Epithelial cell of esophagus (primary cell): Measurements from ENCODE around the gene RTL3.

Experiments
- DNase-seq: peaks from one replicate; pipeline ENCODE4 v3.0.0; 2010; ENCODE audit warnings: low read depth
- H3K4me3 ChIP-seq: 2 replicates; pipeline ENCODE4 v1.5.1; 2011; ENCODE audit warnings: mild to moderate bottlenecking, low read length, control low read depth
- CTCF ChIP-seq: IDR thresholded peaks from 2 replicates; pipeline ENCODE4 v1.5.1; 2011; ENCODE audit warnings: low read depth, mild to moderate bottlenecking, low read length, control low read depth, inconsistent platforms; ENCODE audit not compliant: insufficient read depth; ENCODE audit errors: missing control alignments

RTL3 gene

GRCh38 chrX:78687586-78687985 is 28.5 kb upstream of the RTL3 start:
- DNase-seq = no peak
- TF ChIP-seq CTCF = no peak
- H3K4me3 ChIP-seq = no peak overlapping the region

GRCh38 chrX:78673246-78673645 is 14.1 kb upstream of the RTL3 start:
- no peak for TF ChIP-seq CTCF
- H3K4me3 ChIP-seq = no peak overlapping the region
- DNase-seq = peak; percentile 46

- no peak overlapping the region for H3K4me3 ChIP-seq
- TF ChIP-seq CTCF = no peak
- no peak for DNase-seq
Measured at GRCh38 chrX:78665342-78665741, 6.2 kb upstream of the RTL3 start.

- no peak for TF ChIP-seq CTCF
- no peak for DNase-seq
- no peak overlapping the region for H3K4me3 ChIP-seq
Measured at GRCh38 chrX:78661836-78662235, 2.7 kb upstream of the RTL3 start.

- no peak for DNase-seq
- no peak overlapping the region for H3K4me3 ChIP-seq
- TF ChIP-seq CTCF = no peak
Measured at GRCh38 chrX:78659955-78660354, 827 bp upstream of the RTL3 start.

- no peak overlapping the region for H3K4me3 ChIP-seq
- TF ChIP-seq CTCF = no peak
Measured at GRCh38 chrX:78658414-78658813, 714 bp downstream of the RTL3 start.

GRCh38 chrX:78655642-78656041 is 3.5 kb downstream of the RTL3 start:
- H3K4me3 ChIP-seq = no peak overlapping the region
- TF ChIP-seq CTCF = no peak
- DNase-seq = no peak

More at GRCh38 chrX:78658414-78658813, 714 bp downstream of the RTL3 start:
- DNase-seq = no peak
